Activated T-helper 17 cell treated with anti-CD3 and anti-CD28 coated beads, Interleukin-2, amount 50 U/mL, for 72 hours (primary cell): Measurements from ENCODE around the gene CPPED1. TPM values are rescaled to one million over a fixed set of nuclear protein-coding genes. Genes with fewer than 3 reads are reported as not detected.

ENCODE experiments used
- ATAC-seq: fragments of 150-1000 bp; cut with Tn5 transposase; replicated peaks from 2 replicates; pipeline ENCODE4 v1.10.0; 2021; ENCODE audit warnings: mild to moderate bottlenecking, moderate library complexity
- H3K27ac Mint-ChIP-seq: one replicate; pipeline ENCODE4 v1.8.0; 2022; ENCODE audit warnings: mixed read lengths
- H3K27me3 Mint-ChIP-seq: one replicate; pipeline ENCODE4 v1.8.0; 2022; ENCODE audit warnings: mixed read lengths
- H3K36me3 Mint-ChIP-seq: one replicate; pipeline ENCODE4 v1.8.0; 2022; ENCODE audit warnings: low read depth, mild to moderate bottlenecking, mixed read lengths
- H3K4me1 Mint-ChIP-seq: one replicate; pipeline ENCODE4 v1.8.0; 2022; ENCODE audit warnings: mixed read lengths
- H3K4me3 Mint-ChIP-seq: one replicate; pipeline ENCODE4 v1.8.0; 2022; ENCODE audit warnings: mild to moderate bottlenecking, mixed read lengths
- H3K9me3 Mint-ChIP-seq: one replicate; pipeline ENCODE4 v1.8.0; 2022; ENCODE audit warnings: mixed read lengths
- total RNA-seq, 2 donors: library from RNA; stranded (reverse); gene quantifications; one replicate each; pipeline ENCODE4 v1.2.3, GENCODE V29; 2022

Gene CPPED1
- total RNA-seq, 2 donors from 2014 or later = 27.5 to 44.5 TPM

- Mint-ChIP-seq H3K27ac (no peak overlapping the region), H3K27me3 (no peaks in the 10 kb centered on the region), H3K4me1 (peaks cover 35% of the 10 kb centered on the region), H3K4me3 (no peak overlapping the region), H3K9me3 (peaks cover 13% of the 10 kb centered on the region), H3K36me3 (peaks cover 26% of the 10 kb centered on the region)
- ATAC-seq = no peak
These were observed 55.9 kb downstream of the CPPED1 start for GRCh38 chr16:12747827-12748226.

- Mint-ChIP-seq H3K4me3 (no peak overlapping the region), H3K4me1 (peaks cover 33% of the 10 kb centered on the region), H3K27ac (no peak overlapping the region), H3K9me3 (peaks cover 13% of the 10 kb centered on the region), H3K27me3 (no peaks in the 10 kb centered on the region), H3K36me3 (peaks cover 26% of the 10 kb centered on the region)
- ATAC-seq = no peak
These were observed 56.4 kb downstream of the CPPED1 start for GRCh38 chr16:12747261-12747660.

- H3K36me3 Mint-ChIP-seq = peaks cover 33% of the 10 kb centered on the region
- H3K27me3 Mint-ChIP-seq = no peaks in the 10 kb centered on the region
- peaks cover 13% of the 10 kb centered on the region for H3K9me3 Mint-ChIP-seq
- ATAC-seq = no peak
- no peak overlapping the region for H3K4me3 Mint-ChIP-seq
- H3K4me1 Mint-ChIP-seq = peaks cover 13% of the 10 kb centered on the region
- no peak overlapping the region for H3K27ac Mint-ChIP-seq
These were observed 58.8 kb downstream of the CPPED1 start for GRCh38 chr16:12744860-12745259.

- Mint-ChIP-seq H3K27ac (no peak overlapping the region), H3K27me3 (no peaks in the 10 kb centered on the region), H3K9me3 (peaks cover 16% of the 10 kb centered on the region), H3K4me1 (peaks cover 4% of the 10 kb centered on the region), H3K36me3 (peaks cover 46% of the 10 kb centered on the region), H3K4me3 (no peak overlapping the region)
- ATAC-seq = no peak
These were observed 60.9 kb downstream of the CPPED1 start for GRCh38 chr16:12742741-12743140.

- Mint-ChIP-seq H3K27ac (no peak overlapping the region), H3K27me3 (no peaks in the 10 kb centered on the region), H3K9me3 (peaks cover 16% of the 10 kb centered on the region), H3K4me3 (no peak overlapping the region), H3K4me1 (no peaks in the 10 kb centered on the region), H3K36me3 (peaks cover 59% of the 10 kb centered on the region)
- no peak for ATAC-seq
These were observed 62.6 kb downstream of the CPPED1 start for GRCh38 chr16:12740986-12741610.

GRCh38 chr16:12739738-12740137, 63.9 kb downstream of the CPPED1 start:
- no peaks in the 10 kb centered on the region for H3K27me3 Mint-ChIP-seq
- peaks cover 6% of the 10 kb centered on the region for H3K9me3 Mint-ChIP-seq
- no peak for ATAC-seq
- peaks cover under 1% of the 10 kb centered on the region for H3K4me1 Mint-ChIP-seq
- no peak overlapping the region for H3K4me3 Mint-ChIP-seq
- no peak overlapping the region for H3K27ac Mint-ChIP-seq
- peaks cover 57% of the 10 kb centered on the region for H3K36me3 Mint-ChIP-seq

- H3K27me3 Mint-ChIP-seq = no peaks in the 10 kb centered on the region
- H3K36me3 Mint-ChIP-seq = peaks cover 74% of the 10 kb centered on the region
- H3K4me1 Mint-ChIP-seq = peaks cover 3% of the 10 kb centered on the region
- ATAC-seq = no peak
- no peak overlapping the region for H3K27ac Mint-ChIP-seq
- no peak overlapping the region for H3K4me3 Mint-ChIP-seq
- peaks cover 15% of the 10 kb centered on the region for H3K9me3 Mint-ChIP-seq
These were observed 66.1 kb downstream of the CPPED1 start for GRCh38 chr16:12737563-12737962.

GRCh38 chr16:12735805-12736204, 67.9 kb downstream of the CPPED1 start:
- Mint-ChIP-seq H3K36me3 (peaks cover 79% of the 10 kb centered on the region), H3K4me1 (peaks cover 3% of the 10 kb centered on the region), H3K4me3 (no peak overlapping the region), H3K27me3 (no peaks in the 10 kb centered on the region), H3K9me3 (peaks cover 20% of the 10 kb centered on the region), H3K27ac (no peak overlapping the region)
- ATAC-seq = no peak

- Mint-ChIP-seq H3K27ac (no peak overlapping the region), H3K9me3 (peaks cover 17% of the 10 kb centered on the region), H3K36me3 (peaks cover 52% of the 10 kb centered on the region), H3K27me3 (no peaks in the 10 kb centered on the region), H3K4me3 (no peak overlapping the region), H3K4me1 (peaks cover 14% of the 10 kb centered on the region)
- no peak for ATAC-seq
These were observed 71.1 kb downstream of the CPPED1 start for GRCh38 chr16:12732600-12732999.

- Mint-ChIP-seq H3K27me3 (no peaks in the 10 kb centered on the region), H3K4me3 (peak overlapping the region; percentile 39), H3K27ac (peak overlapping the region; percentile 70), H3K4me1 (peaks cover 11% of the 10 kb centered on the region), H3K9me3 (peaks cover 15% of the 10 kb centered on the region), H3K36me3 (peaks cover 31% of the 10 kb centered on the region)
- peak; percentile 77 for ATAC-seq
These were observed 74.2 kb downstream of the CPPED1 start for GRCh38 chr16:12729448-12729847.

GRCh38 chr16:12728469-12728868, 75.2 kb downstream of the CPPED1 start:
- Mint-ChIP-seq H3K27ac (no peak overlapping the region), H3K9me3 (peaks cover 14% of the 10 kb centered on the region), H3K4me1 (peaks cover 11% of the 10 kb centered on the region), H3K27me3 (no peaks in the 10 kb centered on the region), H3K4me3 (no peak overlapping the region), H3K36me3 (peaks cover 22% of the 10 kb centered on the region)
- ATAC-seq = no peak

GRCh38 chr16:12724226-12724625, 79.5 kb downstream of the CPPED1 start:
- ATAC-seq = no peak
- H3K36me3 Mint-ChIP-seq = peaks cover 6% of the 10 kb centered on the region
- peaks cover 5% of the 10 kb centered on the region for H3K4me1 Mint-ChIP-seq
- H3K4me3 Mint-ChIP-seq = no peak overlapping the region
- peaks cover 3% of the 10 kb centered on the region for H3K9me3 Mint-ChIP-seq
- no peak overlapping the region for H3K27ac Mint-ChIP-seq
- no peaks in the 10 kb centered on the region for H3K27me3 Mint-ChIP-seq

GRCh38 chr16:12723681-12724080, 80.0 kb downstream of the CPPED1 start:
- H3K27ac Mint-ChIP-seq = no peak overlapping the region
- H3K27me3 Mint-ChIP-seq = no peaks in the 10 kb centered on the region
- H3K4me1 Mint-ChIP-seq = no peaks in the 10 kb centered on the region
- H3K36me3 Mint-ChIP-seq = peaks cover 6% of the 10 kb centered on the region
- ATAC-seq = no peak
- peaks cover 3% of the 10 kb centered on the region for H3K9me3 Mint-ChIP-seq
- no peak overlapping the region for H3K4me3 Mint-ChIP-seq

GRCh38 chr16:12721841-12722421, 81.8 kb downstream of the CPPED1 start:
- no peak for ATAC-seq
- Mint-ChIP-seq H3K36me3 (peaks cover 6% of the 10 kb centered on the region), H3K9me3 (peaks cover 3% of the 10 kb centered on the region), H3K4me1 (no peaks in the 10 kb centered on the region), H3K4me3 (no peak overlapping the region), H3K27ac (no peak overlapping the region), H3K27me3 (no peaks in the 10 kb centered on the region)

- ATAC-seq = no peak
- Mint-ChIP-seq H3K4me1 (no peaks in the 10 kb centered on the region), H3K4me3 (no peak overlapping the region), H3K27ac (no peak overlapping the region), H3K9me3 (peaks cover 5% of the 10 kb centered on the region), H3K27me3 (no peaks in the 10 kb centered on the region), H3K36me3 (peaks cover 6% of the 10 kb centered on the region)
These were observed 83.7 kb downstream of the CPPED1 start for GRCh38 chr16:12719972-12720371.
